Measurements from ENCODE around the gene MT2A. TPM values are rescaled to one million over a fixed set of nuclear protein-coding genes. Genes with fewer than 3 reads are reported as not detected.

MT2A gene
- total and polyA plus RNA-seq, 2 experiments from 2014 or later = 70.3 to 1,143 TPM

DNA sequence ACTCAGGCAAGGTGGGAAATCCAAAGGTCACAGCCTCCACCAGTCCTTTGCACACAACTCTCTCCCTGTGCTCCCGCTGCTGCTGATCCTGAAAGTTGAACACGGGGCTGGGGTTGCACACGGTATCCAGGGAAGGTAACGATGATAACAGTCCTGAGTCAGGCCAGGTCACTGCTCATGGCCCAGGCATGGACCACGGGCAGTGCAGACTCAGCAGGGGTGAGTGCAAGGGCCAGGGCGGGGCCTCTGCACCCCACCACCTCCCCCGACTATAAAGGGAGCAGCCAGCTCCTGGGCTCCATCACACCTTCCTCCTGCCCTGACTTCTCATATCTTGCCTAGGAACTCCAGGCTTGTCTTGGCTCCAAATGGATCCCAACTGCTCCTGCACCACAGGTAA lies 43.2 kb downstream of the MT2A start, which contains the start of gene MT1B:
TSS of gene MT1B (plus strand) at position 301 of the 400 bp plus-strand sequence. CDS start at position 369, 68 bp downstream.
- 75% methylated on average over 7 of the region's 7 CpGs for WGBS (ENCODE audit: low lambda C conversion rate, missing lambda C conversion rate)
- Histone ChIP-seq H4K20me1 (ENCODE audit: insufficient read depth, poor library complexity, severe bottlenecking) (no peaks in the 10 kb centered on the region), H3K9me2 (replicated peaks; ENCODE audit: insufficient read depth) (no peaks in the 10 kb centered on the region), H3K79me2 (no peaks in the 10 kb centered on the region), H3K9me3 (ENCODE audit: low read depth) (no peaks in the 10 kb centered on the region), H3K4me2 (no peak within 1 kb of the TSS), H3K27me3 (peaks cover 50% of the 10 kb centered on the region), H3K4me1 (ENCODE audit: insufficient read depth) (no peaks in the 10 kb centered on the region), H3K27ac (no peak within 1 kb of the TSS), H2AFZ (no peak within 1 kb of the TSS), H3K36me3 (replicated peaks; ENCODE audit: insufficient read depth, low read depth) (no peaks in the 10 kb centered on the region), H3K4me3 (no peak within 1 kb of the TSS)
- TF ChIP-seq EZH2 (IDR thresholded peaks at IDR 0.05; ENCODE audit: borderline replicate concordance) (no peak), EZH2phosphoT487 (IDR thresholded peaks at IDR 0.05; ENCODE audit: low read depth, severe bottlenecking, unreplicated experiment) (no peak)
- TF ChIP-seq, protein P1, sequence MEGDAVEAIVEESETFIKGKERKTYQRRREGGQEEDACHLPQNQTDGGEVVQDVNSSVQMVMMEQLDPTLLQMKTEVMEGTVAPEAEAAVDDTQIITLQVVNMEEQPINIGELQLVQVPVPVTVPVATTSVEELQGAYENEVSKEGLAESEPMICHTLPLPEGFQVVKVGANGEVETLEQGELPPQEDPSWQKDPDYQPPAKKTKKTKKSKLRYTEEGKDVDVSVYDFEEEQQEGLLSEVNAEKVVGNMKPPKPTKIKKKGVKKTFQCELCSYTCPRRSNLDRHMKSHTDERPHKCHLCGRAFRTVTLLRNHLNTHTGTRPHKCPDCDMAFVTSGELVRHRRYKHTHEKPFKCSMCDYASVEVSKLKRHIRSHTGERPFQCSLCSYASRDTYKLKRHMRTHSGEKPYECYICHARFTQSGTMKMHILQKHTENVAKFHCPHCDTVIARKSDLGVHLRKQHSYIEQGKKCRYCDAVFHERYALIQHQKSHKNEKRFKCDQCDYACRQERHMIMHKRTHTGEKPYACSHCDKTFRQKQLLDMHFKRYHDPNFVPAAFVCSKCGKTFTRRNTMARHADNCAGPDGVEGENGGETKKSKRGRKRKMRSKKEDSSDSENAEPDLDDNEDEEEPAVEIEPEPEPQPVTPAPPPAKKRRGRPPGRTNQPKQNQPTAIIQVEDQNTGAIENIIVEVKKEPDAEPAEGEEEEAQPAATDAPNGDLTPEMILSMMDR (IDR thresholded peaks at IDR 0.05; ENCODE audit: poor library complexity) = no peak
- DNase-seq (ENCODE audit: low spot score) = no peak

- H3K4me1 ChIP-seq (ENCODE audit: insufficient read depth) = no peaks in the 10 kb centered on the region
- H2AFZ ChIP-seq = no peak overlapping the region
- no peak overlapping the region for H3K27ac ChIP-seq
- WGBS (ENCODE audit: low lambda C conversion rate, missing lambda C conversion rate) = 55% methylated on average over 1 of the region's 1 CpG
- TF ChIP-seq, protein P1 (IDR thresholded peaks at IDR 0.05; ENCODE audit: poor library complexity) = no peak
- no peaks in the 10 kb centered on the region for H3K79me2 ChIP-seq
- no peaks in the 10 kb centered on the region for H4K20me1 ChIP-seq (ENCODE audit: insufficient read depth, poor library complexity, severe bottlenecking)
- no peaks in the 10 kb centered on the region for H3K9me3 ChIP-seq (ENCODE audit: low read depth)
- peaks cover 39% of the 10 kb centered on the region for H3K27me3 ChIP-seq
- no peaks in the 10 kb centered on the region for H3K9me2 ChIP-seq (replicated peaks; ENCODE audit: insufficient read depth)
- H3K4me2 ChIP-seq = no peak overlapping the region
- H3K4me3 ChIP-seq = no peak overlapping the region
- DNase-seq (ENCODE audit: low spot score) = no peak
- no peaks in the 10 kb centered on the region for H3K36me3 ChIP-seq (replicated peaks; ENCODE audit: insufficient read depth, low read depth)
Observed at GRCh38 chr16:56652600-56652999, 44.2 kb downstream of the MT2A start.

DNA sequence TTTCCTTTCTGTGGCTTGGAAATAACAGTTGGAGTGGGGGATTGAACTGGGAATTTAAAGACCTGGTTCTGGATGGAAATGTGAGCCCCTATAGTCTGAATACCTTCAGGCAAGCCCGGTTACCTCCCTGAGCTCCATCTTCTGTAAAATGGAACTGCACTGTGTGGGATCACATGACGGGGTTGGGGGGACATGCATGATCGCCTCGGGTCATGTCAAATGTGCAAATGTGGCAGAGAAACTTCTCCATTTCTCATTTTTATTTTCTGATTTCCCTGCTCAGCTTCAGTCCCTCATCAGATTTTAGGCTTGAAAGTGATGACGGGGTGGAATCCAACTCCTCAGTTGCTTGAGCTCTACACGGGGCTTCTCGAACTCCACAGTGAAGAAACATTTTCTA lies 44.8 kb downstream of the MT2A start:
- DNase-seq (ENCODE audit: low spot score) = no peak
- TF ChIP-seq EZH2 (IDR thresholded peaks at IDR 0.05; ENCODE audit: borderline replicate concordance) (no peak), EZH2phosphoT487 (IDR thresholded peaks at IDR 0.05; ENCODE audit: low read depth, severe bottlenecking, unreplicated experiment) (no peak)
- TF ChIP-seq, protein P1 (IDR thresholded peaks at IDR 0.05; ENCODE audit: poor library complexity) = no peak
- Histone ChIP-seq H3K4me1 (ENCODE audit: insufficient read depth) (no peaks in the 10 kb centered on the region), H3K79me2 (no peaks in the 10 kb centered on the region), H3K36me3 (replicated peaks; ENCODE audit: insufficient read depth, low read depth) (no peaks in the 10 kb centered on the region), H3K27me3 (peaks cover 36% of the 10 kb centered on the region), H2AFZ (no peak overlapping the region), H3K4me2 (no peak overlapping the region), H4K20me1 (ENCODE audit: insufficient read depth, poor library complexity, severe bottlenecking) (no peaks in the 10 kb centered on the region), H3K27ac (no peak overlapping the region), H3K9me2 (replicated peaks; ENCODE audit: insufficient read depth) (no peaks in the 10 kb centered on the region), H3K4me3 (no peak overlapping the region), H3K9me3 (ENCODE audit: low read depth) (no peaks in the 10 kb centered on the region)
- 88% methylated on average over 7 of the region's 7 CpGs for WGBS (ENCODE audit: low lambda C conversion rate, missing lambda C conversion rate)
